GM18861 (cell line): ENCODE results near the gene HTR5A.

Experiments
- ATAC-seq: cut with Tn5 transposase; IDR thresholded peaks from one replicate; pipeline ENCODE4 v1.9.1; 2021; ENCODE audit not compliant: unreplicated experiment

The HTR5A gene

DNA sequence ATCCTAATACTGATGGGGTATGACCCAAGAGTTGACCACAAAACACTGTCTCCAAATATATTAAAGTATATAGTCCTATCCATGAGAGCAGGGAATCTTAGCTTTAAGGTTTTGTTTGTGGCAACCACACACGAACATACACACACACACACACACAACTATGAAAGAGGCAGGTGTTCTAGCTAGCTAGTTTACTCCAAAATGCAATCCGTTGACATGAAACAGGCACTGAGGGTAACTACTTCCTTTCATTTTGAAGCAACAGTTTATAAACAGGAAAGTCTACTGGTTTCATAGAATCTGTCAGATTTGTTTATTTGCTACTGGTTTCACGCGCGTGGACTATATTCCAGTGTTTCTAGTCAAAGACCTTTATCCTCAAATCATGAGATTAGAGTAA lies 14.8 kb downstream of the HTR5A start:
- ATAC-seq = no peak

- no peak for ATAC-seq
Observed at GRCh38 chr7:155090684-155091083, 20.6 kb downstream of the HTR5A start.

DNA sequence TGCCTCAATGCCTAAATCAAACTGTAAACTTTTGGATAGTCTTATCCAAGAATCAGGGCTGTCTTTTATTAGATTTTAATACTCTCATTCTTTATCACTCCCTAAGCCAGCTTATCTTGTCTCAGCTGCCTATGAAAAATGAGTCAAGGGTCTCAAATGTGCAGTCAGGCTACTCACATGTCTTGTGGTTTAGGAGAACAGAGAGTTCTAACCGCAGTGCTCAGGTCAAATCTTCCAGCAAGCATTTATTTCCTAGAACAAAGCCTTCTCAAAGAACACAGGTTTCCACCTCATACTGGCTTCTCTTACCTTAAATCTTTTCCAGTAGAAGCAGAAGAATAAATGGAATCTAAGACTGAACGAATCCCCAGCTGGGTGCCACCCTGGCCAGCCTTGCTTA lies 23.5 kb downstream of the HTR5A start:
- no peak for ATAC-seq

DNA sequence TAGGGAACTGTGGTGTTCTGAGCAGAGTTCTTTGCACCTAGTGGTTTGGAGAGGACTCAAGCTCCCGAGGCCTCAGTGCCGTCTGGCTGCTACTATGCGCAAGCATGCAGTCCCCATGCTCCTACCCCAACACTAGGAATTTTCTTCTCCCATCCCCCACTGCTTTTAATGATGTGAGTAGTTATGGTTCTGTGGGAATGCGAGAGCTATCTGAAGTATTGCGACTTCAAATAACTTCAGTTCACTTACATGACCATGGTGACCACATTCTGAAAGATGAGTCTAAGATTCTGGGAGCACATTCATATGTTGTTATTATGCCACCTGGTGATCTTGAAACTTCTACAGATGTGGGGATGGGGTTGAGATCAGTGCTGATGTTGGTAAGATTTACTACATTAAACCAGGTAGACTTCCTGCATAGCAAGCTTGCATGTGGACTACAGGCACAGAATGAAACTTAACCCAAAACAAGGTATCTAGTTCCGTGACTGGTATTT lies 24.6 kb downstream of the HTR5A start:
- no peak for ATAC-seq

DNA sequence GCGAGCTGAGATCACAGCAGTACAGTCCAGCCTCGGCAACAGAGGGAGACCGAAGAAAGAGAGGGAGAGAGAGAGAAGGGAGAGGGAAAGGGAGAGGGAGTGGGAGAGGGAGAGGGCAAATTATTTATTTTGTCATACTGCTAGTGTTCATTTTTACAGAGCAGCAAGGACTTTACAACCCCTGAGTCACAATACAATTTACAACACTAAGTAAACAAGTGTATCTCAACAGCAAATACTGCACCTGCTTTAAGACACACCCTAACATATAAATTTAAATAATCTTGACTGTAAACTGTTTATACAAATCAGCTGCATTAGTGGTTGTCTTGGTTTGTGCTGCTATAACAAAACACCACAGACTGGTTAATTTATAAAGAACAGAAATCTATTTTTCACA lies 27.2 kb downstream of the HTR5A start:
- ATAC-seq = no peak

- ATAC-seq = no peak
Observed at GRCh38 chr7:155103839-155104238, 33.7 kb downstream of the HTR5A start.

- ATAC-seq = no peak
Observed at GRCh38 chr7:155104913-155105312, 34.8 kb downstream of the HTR5A start.

- ATAC-seq = no peak
Observed at GRCh38 chr7:155106356-155106755, 36.2 kb downstream of the HTR5A start.

GRCh38 chr7:155107126-155107525 lies 37.0 kb downstream of the HTR5A start:
- ATAC-seq = no peak

DNA sequence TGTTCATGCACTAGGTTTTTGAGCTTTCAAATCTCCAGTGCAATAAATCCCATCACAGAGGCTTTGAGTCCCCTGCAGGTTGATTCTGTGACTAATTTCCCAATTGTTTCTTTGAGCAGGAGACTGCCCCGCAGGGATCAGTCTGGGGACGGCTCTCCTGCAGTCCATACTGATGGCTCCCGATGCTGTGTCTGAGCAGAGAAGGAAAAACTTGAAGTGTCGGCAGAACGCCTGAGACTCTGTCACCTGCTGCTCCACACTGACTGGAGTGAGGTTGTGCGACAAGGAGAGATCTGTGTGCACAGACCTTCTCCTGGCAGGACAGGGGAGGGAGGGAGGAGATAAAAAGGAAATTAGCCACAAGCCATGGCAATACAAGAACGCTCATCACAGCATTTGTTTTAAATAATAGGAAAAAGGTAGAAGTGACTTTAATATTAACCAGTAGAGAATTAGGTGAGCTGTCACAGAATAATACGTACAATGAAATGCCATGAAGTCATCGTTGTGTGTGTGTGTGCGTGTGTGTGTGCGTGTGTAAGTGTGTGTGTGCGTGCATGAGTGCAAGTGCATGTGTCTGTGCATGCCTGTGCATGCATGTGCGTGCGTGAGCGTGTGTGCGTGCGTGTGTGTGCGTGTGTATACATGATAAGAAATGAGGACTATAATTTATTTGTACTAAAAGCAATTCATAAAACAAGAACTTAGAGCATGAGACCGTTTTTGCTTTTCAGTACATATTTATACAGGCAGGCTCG lies 38.2 kb downstream of the HTR5A start:
- no peak for ATAC-seq

- no peak for ATAC-seq
Observed at GRCh38 chr7:155109121-155109520, 39.0 kb downstream of the HTR5A start.

DNA sequence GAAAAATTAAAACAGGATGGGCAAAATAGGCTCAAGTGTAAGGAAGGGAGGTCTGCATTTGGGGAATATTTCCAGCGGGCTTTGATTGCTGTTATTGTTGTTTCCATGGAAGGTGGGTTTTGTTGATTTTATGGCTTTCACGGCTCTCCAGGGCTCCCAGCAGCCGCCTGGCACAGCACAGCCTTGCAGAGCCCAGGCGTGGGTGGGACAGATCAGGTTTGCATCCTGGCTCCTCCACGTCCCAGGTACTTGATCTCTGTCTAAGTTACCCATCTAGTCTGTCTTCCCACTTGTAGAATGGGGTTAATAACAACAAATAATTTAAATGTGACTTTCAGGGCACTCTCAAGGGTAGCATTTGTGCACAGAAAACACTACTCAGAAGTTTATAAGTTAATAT lies 45.2 kb downstream of the HTR5A start:
- ATAC-seq = no peak

DNA sequence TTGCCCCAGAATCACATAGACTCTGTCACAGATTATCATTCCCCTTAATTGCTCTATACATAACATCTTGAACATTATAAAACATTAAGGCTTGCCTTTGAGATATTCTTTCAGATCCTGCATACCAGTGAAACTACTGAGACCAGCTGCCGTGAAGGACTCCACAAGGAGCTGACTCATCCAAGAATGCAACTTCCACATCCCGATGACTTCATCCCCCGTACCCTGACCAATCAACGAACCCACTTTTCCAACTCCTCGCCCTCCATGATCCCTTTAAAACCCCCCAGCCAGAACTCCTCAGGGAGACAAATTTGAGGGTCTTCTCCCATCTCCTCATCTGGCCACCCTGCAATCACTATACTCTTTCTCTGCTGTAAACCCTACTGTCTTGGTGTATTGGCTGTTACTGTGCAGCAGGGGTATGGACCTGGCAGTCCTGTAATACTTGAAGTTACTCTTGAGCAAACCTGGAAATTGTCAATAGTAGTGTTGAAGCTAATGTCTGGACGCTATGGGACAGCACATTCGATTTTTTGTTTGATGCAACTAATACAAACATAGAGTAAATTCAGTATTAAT lies 49.8 kb downstream of the HTR5A start:
- ATAC-seq = no peak

- ATAC-seq = no peak
Observed at GRCh38 chr7:155120460-155120859, 50.3 kb downstream of the HTR5A start.

- no peak for ATAC-seq
Observed at GRCh38 chr7:155122831-155123230, 52.7 kb downstream of the HTR5A start.

DNA sequence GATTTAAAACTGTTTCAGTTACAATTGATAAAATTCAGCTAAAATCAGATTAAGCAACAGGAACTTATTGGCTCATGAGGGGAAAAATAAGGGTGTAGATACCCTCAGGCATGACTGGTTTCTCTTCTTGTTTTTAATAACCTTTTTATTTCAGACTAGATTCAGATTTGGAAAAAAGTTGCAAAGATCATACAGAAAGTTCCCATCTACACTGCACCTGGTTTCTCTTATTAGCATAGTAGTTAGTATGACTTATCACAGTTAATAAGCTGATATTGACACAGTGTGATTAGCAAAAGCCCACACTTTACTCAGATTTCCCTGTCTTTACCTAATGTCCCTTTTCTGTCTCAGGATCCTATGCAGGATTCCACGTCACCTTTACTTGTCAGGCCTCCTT lies 53.3 kb downstream of the HTR5A start:
- no peak for ATAC-seq

GRCh38 chr7:155124706-155125105 lies 54.6 kb downstream of the HTR5A start:
- no peak for ATAC-seq

GRCh38 chr7:155129186-155129585 lies 59.1 kb downstream of the HTR5A start:
- no peak for ATAC-seq

GRCh38 chr7:155129789-155130188 lies 59.7 kb downstream of the HTR5A start:
- no peak for ATAC-seq

DNA sequence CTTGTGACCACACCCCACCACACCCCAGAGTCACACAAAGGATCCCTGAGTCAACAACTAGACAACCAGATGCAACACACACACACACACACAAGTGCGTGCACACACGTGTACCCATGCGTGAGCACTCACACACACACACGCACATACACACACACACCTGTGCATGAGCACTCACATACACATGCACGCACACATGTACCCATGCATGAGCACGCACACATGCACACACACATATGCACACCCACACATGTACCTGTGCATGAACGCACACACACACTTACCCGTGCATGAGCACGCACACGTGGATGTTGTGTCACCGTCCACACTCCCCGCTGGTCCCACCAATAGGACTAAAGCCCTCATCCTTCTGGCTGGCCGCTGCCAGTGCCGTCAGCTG lies 60.4 kb downstream of the HTR5A start:
- ATAC-seq = no peak

DNA sequence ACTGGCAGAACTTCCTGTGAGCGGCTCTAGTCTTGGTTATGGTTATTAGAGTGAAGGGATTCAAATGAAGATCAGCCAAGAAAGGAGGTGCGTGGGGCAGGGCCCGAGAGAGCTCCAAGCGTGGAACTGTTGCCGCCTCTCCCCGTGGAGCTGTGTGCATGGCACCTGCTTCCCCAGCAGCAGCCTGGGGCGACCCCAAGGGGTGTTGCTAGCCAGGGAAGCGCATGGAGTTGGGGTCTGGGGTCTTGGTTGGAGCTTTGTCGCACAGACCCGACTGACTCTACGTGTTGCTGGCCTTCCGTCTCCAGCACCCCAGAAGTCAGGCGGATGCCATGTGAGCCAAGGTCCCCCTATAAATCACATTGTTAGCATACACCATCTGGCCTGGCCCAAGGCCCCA lies 61.0 kb downstream of the HTR5A start:
- ATAC-seq = no peak

DNA sequence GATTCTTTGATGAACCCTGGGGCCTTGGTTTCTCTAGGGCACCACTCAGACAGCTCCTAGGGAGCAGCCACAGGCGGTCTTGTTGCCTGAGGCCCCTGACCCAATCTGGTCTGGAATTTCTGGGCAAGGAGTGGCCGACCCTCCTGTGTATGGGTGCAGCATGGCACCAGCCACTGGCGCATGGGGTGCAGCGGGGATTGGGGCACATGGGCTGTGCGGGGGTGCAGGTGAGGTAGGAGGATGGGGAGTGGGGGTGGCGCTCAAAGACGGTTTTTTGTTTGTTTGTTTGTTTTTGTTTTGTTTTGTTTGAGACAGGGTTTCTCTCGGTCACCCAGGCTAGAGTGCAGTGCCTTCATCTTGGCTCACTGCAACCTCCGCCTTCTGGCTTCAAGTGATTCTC lies 62.3 kb downstream of the HTR5A start:
- ATAC-seq = no peak
